GM19438 (cell line): ENCODE data around the gene LYL1.

ENCODE experiments used
- ATAC-seq: cut with Tn5 transposase; IDR thresholded peaks from one replicate; pipeline ENCODE4 v1.9.1; 2021; ENCODE audit warnings: low read depth; ENCODE audit not compliant: unreplicated experiment

Gene LYL1

DNA sequence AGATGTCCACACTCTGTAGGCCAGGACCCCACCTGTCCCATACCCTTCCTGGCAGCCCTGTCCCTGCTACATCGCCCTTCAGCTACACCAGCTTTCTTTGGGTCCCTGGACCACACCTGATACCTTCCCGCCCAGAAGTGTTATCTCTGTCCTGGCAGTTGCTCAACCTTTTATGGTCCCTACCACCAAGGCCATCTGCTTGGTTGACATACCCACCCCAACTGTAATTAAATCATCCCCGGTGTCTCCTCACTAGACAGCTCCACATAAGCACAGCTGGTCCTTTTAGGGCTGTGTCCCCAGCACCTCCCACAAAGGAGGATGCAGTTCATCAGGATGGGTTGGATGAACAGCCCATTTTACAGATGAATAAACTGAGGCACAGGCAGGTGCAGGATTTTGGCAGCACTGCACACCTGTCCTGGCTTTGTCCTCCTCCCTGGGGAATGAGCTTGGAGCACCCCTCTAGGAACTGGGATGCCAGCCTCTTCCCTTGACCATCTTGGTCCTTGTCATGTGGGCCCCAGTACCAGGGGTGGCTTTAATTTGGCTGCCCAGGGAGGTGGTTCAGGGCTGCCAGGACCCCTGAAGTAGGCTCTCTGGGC is 28.3 kb upstream of the LYL1 start:
- ATAC-seq, result no peak

DNA sequence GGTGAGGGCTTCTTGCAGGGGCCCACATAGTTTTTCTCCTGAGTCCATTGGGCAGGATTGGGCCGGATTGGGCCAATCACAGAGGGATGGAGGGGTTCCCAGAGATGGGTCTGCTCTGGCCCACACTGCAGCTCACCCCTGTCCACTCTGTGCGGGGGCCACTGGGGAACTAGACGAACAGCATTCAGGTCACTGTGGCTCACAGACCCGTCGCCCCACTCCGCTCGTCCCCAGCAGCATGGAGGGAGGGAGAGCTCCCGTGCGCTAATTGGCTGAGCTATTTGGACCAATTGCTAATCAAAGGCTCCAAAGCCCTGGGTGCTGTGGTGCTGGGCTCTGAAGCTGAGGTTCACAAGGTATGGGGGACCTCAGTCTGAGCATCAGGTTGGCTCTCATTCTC is 26.7 kb upstream of the LYL1 start:
- ATAC-seq, result no peak

DNA sequence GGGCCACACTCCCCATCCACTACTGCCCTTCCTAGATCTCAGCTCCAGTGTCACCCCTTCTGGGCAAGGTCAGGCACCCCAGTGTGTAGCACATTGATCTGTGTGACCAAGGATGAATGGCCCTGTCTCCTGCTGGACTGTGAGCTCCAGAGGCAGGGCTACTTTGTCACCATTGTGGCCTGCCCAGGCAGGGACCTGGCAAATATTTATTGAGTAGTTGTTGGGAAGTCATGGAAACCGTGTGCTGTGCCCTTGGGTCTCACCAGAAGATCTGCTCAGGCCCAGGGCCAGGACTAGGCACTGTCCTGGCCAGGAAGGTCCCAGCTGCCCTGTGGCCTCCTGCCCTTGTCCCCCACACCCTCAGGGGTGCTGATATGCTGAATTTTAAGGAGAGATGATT is 25.9 kb upstream of the LYL1 start:
- ATAC-seq, result no peak

DNA sequence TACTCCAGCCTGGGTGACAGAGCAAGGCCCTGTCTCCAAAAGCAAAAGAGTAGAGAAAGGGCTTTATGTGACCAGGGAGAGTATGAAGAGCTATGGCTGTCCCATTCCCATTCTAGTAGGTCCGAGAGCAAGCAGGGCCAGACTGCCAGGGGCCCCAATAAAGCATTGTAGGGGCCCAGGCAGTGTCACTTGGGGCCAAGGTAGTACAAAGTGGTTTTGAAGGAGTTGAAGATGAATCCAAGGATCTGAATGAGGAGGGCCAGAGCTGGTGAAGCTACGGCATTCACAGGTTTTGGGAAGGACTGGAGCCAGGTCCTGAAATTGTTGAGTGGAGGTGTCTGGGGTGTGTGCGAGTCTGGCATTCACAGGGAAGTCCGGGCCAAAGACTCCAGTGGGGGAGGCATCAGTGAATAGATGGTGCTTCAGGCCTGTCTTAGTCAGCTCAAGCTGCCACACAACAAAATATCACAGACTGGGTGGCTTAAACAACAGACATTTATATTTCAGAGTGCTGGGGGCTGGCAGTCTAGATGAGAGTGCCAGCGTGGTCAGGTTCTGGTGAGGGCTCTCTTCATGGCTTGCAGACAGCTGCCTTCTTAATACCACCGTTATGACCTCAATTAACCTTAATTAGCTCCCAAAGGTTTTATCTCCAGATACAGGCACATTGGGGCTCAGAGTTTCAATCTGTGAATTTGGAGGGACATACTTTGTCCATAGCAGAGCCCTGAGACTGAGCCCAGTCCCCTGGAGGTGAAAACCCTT is 25.3 kb upstream of the LYL1 start:
- ATAC-seq, result no peak

DNA sequence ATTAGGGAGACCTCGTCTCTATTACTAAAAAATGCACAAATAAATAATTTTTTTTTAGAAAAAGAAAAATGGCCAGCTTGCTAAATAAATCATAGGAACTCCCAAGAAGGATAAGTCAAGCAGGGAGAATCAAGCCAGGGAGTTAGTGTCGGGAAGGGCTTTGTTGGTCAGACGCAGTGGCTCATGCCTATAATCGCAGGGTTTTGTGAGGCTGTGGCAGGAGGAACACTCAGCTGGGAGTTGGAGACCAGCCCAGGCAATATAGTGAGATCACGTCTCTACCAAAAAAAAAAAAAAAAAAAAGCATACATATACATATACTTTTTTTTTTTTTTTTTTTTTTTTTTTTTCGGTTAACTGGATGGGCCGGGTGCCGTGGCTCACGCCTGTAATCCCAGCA is 24.4 kb upstream of the LYL1 start:
- no peak for ATAC-seq

DNA sequence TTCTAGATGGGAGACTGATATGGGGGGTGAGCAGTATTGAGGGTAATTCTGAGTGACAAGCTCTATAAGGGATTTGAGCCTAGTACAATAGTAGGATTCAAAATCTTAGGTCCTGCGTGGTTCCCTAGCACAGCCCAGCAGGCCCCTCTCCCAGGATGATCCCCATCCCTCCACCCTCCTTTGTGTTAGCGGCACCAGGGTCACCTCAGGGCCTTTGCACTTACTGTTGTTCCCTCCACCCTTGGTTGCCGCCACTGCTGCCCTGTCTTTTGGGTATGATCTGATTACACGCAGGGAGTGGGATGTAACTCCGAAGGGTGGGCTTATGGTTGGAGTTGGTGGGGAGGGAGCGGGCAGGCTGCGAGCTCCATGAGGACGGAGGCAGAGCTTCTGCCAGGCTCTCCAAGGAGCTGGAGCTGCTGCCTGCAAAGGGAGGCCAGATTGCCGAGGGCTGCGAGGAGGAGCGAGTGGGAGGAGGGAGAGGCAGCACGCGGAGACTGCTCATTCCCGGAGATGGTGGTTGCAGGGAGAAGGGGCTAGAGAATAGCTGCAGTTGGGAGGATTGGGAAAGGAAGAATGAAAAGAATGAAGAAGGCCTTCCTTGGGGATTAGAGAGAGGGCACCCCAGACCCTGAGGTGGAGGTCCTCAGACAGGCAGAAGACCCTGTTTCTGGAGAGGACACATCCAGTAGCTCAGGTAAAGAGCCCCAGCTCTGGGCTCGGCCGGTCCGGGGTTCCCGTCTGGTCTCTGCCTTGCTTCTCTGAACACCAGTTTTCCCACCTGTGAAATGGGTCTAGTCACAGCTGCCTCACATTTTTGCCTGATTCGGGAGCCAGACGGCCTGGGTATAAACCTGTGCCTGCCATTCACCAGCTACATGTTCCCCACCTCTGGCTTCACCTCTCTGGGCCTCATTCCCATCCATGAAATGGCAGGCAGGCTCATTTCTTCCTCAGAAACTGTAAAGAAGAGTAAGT is 20.6 kb upstream of the LYL1 start:
- ATAC-seq, result no peak

DNA sequence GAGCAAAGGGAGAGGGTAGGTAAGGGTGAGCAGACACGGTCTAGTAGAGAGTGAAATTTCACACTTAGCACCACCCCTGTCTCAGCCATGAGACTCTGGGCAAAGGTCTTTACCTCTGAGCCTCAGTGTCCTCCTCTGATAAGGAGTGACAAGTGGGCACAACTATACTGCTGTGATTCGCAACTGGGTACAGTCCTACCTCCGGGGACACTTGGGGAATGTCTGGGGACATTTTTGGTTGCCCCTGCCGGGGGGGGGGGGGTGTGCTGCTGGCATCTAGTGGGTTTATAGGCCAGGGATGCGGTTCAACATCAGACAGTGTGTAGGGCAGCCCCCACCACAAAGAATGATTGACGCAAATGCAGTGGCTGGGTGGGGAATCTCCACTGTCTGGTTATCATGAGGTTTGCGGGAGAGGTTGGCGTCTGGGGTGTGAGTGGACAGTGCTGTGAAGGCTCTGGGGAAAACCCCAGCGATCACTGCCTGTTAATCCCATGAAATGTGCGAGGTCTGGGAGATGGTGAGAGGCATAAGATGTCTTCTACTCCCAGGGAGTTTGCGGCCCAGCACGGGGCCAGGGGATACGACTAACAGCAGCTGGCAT is 19.7 kb upstream of the LYL1 start:
- ATAC-seq, result no peak

DNA sequence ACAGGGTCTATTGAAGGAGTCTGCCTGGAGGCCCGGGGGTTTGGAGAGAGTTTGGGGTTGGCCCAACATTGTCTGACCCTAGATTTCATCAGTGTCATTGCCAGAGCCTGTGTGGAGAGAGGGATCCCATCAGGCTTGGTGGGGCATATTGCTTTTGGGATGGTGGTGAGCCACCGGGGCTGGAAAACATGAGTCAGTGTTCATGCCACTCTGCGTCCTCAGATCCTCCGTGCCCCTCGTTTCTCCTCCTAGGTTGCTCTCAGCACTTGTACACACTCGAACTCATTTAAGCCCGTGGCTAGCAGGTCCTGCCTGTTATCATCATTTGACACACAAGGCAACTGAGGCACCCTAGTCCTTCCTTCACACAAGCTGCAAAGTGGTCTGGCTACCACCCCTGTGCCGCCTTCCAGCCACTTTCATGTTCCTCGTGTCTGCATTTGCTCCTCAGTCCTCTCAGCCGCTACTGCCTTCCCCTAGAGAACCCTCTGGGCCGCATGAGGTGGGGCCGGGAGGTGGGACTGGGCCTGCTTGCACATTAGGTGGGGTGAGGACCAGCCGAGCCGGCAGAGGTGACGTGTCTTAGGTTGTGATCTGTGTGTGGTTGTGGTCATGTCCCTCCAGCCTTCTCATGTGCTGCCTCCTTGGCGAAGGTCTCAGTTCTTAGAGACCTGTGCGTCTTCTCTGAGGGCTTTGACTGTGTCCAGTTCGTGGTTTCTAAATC is 19.1 kb upstream of the LYL1 start:
- ATAC-seq, result no peak

DNA sequence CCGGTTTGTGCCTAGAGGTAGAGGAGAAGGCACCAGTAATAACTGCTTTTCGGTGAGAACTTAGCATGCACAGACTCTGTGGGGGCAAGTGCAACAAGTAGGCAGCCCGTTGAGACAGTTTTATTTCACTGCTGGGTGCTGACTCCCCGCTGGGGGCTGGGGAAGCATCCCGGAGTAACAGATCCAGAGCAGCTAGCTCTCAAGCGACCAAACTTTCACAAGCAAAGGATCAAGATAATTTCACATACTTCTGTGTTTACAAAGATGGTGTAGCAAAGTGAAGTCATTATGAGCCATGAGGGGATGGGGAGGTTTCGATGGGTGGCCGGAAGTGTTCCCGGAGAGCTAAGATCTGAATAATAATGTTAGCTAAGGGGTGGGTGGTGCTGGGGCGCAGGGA is 18.2 kb upstream of the LYL1 start:
- ATAC-seq, result no peak

DNA sequence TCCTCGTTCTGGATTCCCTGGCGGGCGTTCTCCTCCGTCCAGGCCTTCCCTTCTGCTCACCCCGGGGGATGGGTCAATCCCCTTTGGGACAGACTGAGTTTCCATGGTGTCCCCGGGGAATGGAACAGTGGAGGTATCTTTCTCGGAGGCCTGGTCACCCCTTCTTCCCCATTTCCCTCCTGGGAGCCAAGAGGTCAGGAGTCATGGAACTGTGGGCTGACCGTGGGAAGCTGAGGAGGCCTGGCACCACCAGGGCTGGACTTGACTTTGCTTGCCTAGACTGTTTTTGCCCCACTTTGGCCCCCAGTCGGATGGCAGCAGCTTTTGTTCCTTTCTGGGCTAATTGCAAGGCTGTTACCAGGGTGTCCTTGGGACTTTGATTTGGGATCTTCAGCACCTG is 17.4 kb upstream of the LYL1 start:
- ATAC-seq, result no peak

DNA sequence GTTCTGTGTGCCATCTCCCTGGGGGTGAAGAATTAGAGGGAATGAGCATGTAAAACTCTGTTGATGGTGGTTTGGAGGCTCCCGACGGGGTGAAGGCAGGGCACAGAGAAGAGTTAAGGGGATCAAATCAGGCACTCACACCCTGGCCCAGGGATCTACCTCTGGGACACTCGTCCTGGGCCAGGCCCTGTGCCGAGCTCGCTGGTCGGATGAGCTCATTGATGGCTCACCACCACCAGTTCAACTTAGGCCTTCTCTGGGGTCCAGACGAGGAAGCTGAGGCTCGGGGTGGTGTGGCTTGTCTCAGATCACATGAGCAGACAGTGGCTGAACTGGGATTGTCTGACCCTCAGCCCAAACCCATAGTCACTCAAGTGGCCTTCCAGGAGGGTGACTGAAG is 17.0 kb upstream of the LYL1 start:
- no peak for ATAC-seq

DNA sequence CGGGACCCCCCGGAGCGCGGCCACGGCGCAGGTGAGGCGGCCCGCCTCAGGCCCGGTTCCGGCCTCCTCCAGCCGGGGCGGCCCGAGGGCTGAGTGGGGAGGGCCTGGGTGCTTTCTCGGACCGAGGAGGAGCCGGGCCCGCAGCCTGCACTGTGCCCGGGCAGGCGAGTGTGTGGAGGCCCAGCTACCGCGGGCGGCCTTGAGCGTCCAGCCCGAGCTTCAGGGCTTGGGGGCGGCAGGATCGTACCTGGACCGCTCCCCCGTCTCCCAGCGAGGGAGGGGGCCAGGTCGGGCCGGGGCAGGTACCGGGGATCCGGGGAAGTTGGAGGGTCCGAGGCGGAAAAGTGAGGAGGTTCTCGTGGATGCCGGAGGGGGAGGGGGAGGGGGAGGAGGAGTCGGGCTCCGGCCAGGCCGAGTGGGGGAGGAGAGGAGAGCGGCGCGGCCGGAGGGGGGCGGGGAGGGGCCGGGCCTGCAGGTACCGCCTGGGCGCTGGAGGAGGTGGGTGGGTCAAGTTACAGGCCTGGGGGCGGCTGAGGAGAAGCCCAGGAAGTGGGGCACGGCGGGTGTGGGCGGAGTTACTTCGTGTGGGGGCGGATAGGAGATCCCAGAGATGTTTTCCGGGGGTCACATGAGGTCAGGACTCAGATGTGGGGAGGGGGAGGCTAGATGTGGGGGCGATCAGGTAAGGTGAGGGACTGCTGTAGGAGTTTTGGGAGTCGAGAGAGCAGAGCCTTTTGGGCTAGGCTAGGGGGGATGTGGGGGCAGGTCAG is 16.0 kb upstream of the LYL1 start:
- no peak for ATAC-seq

DNA sequence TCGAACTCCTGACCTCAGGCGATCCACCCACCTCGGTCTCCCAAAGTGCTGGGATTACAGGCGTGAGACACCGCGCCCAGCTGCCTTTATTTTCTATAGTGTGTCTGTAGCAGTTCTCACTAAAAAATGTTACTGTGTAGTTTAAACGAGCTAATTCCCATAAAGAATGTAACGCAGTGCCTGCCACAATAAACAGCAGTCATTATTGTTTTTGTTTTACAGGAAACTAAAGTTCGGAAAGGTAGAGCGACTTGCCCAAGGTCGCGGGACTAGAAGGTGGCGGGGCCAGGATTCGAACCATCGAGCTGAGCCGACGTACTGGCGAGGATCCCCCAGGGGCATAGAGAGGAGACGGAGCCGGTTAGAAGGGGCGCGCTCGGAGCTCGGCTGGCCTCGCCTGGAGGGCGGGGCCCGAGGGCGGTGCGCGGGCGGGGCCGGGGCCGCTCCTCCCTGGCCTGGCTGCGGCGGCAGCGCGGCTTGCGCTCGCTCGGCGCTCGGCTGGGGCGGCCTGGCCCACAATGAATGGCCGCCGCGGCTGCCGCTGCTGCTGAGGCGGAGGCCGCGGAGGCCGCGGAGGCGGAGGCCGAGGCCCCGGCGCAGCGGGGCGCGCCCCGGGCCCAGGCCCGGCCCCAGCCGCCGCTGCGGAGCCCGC is 15.2 kb upstream of the LYL1 start, which contains the start of gene NACC1:
TSS of gene NACC1 (plus strand) at position 493 of the 652 bp plus-strand sequence. CDS start 16,944 bp downstream, outside the sequence.
- ATAC-seq, result peak; percentile 65

DNA sequence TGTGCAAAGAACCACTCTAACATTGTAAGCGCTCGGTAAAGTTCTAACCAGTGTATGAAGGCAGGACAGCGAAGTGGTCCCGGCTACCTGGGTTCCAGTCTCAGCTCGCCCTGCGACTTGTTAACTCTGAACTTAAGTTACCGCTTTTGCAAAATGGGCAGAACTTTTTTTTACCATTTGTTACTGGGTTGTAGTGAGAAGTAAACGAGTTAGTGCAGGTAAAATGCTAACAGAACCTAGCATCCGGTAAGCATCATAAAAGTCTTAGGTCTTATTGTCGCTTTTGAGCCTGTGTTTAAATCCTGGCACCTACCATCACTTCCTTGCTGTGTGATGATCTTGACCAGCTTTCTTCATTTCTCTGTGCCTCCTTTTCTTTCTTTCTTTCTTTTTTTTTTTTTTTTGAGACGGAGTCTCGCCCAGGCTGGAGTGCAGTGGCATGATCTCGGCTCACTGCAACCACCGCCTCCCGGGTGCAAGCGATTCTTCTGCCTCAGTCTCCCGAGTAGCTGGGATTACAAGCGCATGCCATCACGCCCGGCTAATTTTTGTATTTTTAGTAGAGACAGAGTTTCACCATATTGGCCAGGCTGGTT is 14.6 kb upstream of the LYL1 start:
- no peak for ATAC-seq

DNA sequence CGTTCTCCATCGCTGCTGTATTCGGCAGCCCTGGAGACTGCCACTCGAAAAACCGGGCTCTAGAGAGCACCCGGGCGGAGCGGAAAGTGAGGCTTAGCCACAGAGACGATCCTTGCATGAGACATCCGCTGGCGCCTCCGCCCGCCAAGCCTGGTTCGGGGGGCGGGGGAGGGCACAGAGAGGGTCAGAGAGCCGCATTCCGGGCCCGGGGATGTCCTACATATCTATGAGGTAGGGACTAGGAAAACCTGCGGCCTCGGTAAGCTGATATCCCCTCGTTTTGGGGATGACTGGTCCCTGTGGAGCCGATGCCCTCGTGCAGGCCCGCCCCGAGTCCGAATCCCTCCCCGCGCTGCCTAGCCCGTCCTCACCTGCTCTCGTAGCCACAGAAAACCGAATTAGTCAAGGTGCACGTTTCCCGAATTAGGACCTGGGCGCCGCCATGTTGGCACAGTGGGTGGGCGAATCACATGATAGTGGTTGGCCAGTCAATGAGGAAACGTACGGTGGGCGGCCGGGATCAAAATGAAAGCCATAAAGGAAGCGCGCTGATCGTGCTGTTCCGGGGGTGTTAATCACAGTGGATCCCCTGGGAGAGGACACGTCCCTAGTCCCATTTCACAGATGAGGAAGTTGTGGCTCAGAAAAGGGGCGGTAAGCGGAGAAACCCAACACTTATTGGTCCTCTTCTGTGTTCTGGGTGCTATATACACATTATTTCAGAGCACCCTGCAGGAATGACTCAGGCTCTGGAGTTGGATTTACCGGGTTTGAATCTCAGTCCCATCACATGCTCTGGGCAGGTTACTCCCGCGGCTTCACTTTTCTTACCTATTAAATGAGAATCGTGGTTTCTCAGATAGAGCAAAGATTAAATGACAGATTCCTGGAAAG is 13.9 kb upstream of the LYL1 start, which contains the start of gene TRMT1:
TSS of gene TRMT1 (minus strand) at position 459 of the 894 bp plus-strand sequence. CDS start at position 118, 341 bp downstream.
- peak; percentile 44 for ATAC-seq

DNA sequence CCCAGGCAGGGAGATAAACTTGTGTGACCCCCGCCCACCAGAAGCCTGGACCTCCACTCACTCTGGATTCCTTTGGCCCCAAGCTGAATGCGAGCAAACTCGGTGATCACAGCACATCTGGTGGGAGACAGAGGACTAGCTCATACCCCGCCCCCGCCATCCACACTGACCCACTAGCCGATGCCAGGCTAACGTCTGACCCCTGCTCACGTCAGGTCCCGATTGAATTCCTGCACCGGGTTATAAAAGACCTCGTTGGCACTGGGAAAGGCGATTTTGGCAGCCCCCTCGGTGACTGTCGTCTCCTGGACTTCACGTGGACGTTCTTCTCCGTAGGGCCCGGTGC is 13.3 kb upstream of the LYL1 start:
- ATAC-seq, result no peak

DNA sequence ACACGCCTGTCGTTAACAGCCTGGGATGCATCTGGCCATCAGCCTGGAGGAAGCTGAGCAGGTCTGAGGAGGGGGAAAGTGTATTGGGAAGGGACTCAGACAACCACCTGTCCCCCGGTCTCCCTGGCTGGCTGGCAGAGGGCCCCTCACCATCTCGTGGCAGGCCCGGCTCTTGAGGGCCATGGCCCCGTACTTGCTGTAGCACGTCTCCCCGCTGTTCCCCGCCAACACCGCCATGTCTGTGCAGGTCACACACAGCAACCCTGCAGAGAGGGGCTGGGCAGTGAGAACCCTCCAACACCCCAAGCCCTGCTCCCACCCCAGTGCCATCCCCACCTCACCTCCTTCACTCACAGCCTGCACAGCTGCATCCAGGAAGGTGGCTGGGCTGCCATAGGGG is 9.9 kb upstream of the LYL1 start:
- ATAC-seq, result no peak
